Globus pallidus (tissue), 1 donor: ENCODE results near the gene PLAC9.
A peak's percentile ranks its signal among the peaks of the same experiment; 100 is the strongest.
"Not testable (repeated sequence)": the region's sequence is repeated elsewhere in the genome, so short reads cannot be mapped to it uniquely, and the experiment has no call there.

ENCODE experiments used
- DNase-seq: peaks from one replicate; pipeline ENCODE4 v3.0.0-alpha.2; 2015; ENCODE audit warnings: low spot score

PLAC9 gene, protein sequence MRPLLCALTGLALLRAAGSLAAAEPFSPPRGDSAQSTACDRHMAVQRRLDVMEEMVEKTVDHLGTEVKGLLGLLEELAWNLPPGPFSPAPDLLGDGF

DNA sequence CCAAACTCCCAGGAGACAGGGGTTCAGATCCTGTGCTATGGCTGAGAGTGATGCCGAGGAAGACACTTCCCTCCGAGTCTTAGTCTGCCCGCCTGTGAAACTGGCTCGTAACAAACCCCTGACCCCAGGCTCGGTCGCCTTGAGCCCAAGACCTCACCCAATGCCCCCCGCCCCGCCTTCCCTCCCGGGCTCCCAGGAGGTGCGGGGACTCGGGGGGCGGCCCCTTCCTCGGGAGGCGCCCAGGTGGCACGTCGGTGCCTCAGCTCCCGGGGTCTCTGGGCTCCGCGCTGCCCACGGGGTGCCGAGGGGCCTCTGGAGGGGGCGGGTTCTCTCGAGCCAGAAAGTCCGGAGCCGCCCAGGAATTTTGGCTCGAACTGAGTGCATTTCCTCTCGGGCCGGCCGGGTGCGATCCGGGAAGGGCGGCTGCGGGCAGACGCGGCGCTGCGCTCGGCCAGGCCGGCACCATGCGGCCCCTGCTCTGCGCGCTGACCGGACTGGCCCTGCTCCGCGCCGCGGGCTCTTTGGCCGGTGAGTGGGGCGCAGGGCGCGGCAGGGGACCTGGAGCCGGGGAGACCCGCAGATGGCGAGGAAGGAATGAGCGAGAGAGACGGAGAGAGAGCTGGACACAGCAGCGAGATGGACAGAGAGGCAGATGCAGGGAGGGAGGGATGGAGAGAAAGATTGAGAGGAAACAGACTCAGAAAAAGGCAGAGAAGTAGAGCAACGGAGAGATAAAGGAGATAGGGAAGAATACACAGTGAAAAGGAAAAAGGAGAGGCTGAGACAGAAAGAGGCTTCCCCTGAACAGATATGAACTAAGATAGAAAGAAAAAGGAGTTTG lies at the start of gene PLAC9:
PLAC9 (plus strand) TSS at position 432 of the 841 bp plus-strand sequence; CDS start at position 465, 33 bp downstream.
- DNase-seq, result no peak

DNA sequence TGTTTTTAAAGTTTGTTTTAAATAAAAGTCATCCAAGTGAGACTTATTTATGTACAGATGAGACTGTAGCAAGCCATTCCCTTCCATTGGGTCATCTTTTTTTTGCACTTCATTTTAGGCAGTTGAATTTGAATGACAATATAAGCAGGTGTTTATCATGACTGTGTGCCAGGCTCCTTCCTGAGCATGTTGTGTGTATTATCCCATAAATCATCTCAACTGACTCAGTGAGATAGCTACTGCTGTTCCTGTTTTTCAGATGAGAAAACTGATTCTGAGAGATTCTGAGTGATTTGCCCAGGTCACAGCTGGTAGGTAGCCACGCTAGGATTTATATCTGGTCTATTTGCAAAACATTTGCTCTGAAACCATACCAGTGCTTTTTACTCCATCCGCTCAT lies 42.4 kb upstream of the PLAC9 start:
- no peak for DNase-seq

DNA sequence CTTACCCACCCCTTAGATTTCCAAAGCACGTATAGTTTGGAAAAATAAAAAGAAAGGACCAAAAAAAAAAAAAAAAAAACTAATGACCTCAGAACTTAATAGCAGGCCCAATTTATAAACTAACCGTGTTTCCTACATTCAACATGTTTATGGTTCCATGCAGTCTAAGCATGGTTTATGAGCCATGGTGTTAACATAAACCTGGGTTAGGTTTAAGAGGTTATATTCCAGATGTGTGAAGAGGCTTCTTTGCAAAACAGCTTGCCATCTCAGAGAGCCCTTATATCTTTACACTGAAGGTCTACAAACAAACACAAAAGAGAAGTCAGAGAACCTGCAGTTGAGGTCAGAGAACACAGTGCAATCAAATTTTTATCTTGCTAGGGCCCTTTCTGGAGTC lies 38.3 kb upstream of the PLAC9 start:
- DNase-seq, result no peak

DNA sequence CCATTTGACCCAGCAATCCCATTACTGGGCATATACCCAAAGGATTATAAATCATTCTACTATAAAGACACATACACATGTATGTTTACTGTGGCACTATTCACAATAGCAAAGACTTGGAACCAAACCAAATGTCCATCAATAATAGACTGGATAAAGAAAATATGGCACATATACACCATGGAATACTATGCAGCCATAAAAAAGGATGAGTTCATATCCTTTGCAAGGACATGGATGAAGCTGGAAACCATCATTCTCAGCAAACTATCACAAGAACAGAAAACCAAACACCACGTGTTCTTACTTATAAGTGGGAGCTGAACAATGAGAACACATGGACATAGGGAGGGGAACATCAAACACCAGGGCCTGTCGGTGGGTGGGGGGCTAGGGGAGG lies 34.3 kb upstream of the PLAC9 start:
- DNase-seq, result not testable (repeated sequence)

DNA sequence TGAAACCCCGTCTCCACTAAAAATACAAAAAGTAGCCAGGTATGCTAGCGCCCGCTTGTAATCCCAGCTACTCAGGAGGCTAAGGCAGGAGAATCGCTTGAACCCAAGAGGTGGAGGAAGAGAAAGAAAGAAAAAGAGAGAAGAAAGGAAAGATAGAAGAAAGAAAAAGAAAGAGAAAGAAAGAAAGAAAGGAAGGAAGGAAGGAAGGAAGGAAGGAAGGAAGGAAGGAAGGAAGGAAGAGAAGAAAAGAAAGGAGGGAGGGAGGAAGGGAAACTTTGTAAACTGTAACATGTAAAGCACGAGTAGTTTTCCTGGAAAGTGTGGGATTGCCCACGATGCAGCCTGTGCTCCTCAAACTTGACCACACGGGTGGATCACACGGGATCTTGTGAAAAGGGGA lies 33.2 kb upstream of the PLAC9 start:
- not testable (repeated sequence) for DNase-seq

DNA sequence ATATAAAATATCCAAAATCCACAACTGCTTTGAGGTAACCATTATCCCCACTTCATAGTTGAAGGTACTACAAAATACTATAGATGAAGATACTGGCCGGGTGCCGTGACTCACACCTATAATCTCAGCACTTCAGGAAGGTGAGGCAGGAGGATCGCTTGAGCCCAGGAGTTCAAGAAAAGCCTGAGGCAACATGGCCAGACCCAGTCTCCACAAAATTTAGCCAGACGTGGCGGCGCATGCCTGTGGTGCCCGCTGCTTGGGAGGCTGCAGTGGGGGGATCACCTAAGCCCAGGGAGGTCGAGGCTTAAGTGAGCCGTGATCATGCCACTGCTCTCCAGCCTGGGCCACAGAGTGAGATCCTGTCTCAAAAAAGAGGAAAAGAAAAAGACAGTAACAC lies 32.4 kb upstream of the PLAC9 start:
- DNase-seq, result no peak

DNA sequence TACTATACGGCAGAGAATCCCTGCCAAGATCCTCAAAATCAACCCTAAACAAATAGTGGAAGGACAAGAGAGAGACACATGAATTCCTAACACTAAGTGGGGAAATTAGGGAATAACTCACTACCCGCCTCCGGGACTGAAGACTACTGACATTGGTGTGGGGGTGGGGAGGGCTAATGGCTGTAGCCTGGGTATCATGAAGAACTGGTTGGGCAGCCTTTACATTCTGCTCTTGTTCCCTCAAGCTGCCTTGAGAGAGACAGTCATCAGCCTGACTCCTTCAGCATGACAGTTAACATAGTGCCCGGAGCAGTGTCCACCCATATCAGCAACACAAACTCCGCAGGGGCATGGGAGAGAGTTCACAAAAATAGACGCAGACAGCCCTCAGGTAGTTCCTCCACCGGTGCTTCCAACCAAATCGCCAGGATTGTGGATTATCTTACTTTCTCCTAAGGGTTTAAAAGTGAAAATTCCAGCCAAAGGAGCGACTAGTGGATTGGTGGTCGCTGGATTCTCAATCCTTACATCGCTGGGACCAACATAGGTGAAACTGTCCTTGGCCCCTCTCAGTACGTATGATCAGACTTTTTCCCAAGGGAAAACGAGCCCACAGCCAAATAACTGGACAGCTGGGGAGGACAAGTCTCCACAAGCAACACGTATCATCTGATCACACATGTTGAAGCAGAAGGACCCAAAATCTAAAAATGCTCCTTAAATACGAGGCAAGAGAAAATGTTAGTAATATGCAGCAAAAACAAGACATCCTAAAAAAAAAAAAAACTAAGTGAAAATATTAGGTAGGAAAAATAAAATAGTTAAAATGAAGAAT lies 31.5 kb upstream of the PLAC9 start:
- no peak for DNase-seq

DNA sequence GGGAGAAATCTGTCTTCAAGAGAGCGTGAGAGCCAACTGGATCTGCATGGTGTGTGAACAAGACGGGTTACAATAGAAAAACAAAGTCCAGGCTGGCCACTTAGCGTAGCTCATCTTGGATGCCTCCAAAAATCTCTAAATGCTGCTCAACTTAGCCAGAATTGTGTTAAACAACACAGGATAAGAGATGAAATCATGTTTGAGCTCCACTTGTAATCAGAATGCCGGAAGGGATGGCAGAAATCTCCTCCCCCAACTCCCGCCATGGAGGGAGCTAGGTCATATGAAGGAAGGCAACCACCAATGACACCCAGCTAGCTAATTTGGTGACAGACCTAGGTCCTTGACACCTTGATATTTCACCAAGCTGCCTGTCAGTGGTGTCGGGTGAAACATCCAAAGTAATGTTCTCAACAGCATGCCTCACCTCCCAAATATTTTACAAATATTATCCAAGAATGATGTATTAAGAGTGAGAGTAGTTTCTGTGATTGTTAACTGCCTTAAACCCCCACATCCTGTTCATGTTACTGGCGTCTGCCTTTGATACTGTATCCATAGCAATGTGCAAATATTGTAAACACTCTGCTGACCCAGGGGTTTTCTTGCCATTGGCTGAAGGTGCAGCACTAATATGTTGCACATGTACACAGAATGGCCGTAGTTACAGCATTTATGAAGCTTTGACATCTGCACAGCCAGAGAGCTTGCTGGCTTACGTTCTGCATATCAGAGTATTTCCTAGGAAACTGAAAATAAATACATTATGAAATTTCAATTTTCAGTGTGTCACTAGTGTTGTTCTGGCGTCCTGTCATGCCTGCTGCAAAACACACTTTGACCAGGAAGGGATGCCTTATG lies 28.2 kb upstream of the PLAC9 start:
- DNase-seq, result no peak

DNA sequence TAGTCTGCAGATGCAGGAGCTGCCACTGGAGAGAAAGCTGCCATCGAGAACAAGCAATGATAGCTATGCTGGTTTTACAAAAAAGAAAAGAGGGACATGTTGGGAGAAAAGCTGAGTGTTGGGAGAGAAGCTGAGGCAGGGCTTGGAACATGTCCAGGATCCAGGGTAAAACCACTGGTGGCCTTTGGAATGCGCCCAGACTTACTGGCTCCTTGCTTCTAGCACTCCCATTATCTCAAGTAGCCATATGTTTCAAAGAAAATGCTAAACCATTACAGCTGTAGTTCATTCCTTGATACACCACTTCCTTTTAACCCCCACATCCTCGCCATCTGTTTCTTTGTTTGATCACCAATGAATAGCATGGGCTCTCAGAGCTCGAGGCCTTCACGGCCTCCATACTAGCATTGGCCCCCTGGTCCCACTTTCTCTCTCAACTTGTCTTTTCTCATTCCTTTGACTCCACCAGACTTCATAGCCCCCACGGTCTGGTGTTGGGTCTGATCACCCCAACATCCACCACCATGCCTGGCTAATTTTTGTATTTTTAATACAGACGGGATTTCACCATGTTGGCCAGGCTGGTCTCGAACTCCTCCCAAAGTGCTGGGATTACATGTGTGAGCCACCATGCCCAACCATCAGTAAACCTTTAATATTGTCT lies 23.8 kb upstream of the PLAC9 start:
- DNase-seq, result no peak

DNA sequence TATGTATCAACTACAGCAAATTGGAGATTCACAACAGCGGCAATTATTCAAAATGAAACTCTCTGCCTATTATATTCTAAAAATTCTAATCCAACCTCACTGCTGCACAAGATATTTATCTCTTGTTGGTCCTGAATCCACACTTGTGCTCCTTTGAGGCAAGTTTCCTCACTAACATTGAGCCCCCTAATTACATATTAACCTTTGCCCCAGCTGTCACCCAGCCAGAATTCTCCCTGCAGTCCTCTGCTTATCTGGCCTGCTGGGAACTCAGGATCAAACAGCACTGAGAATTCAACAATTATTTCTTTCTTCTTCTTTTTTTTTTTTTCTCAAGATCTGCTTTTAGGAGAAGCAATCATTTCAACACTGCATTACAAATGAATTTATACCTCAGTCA lies 21.5 kb upstream of the PLAC9 start:
- DNase-seq, result no peak

DNA sequence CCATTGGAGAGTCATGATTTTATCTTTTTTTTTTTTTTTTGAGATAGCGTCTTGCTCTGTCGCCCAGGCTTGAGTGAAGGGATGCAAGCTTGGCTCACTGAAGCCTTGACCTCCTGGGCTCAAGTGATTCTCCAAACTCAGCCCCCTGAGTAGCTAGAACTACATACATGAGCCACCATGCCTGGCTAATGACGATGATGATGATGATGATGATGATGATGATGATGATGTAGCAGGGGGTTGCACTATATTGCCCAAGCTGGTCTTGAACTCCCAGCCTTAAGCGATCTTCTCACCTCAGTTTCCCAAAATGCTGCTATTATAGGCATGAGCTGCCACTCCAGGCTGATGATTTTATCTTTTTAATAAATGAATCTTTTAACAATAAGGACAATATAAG lies 13.9 kb upstream of the PLAC9 start:
- no peak for DNase-seq

DNA sequence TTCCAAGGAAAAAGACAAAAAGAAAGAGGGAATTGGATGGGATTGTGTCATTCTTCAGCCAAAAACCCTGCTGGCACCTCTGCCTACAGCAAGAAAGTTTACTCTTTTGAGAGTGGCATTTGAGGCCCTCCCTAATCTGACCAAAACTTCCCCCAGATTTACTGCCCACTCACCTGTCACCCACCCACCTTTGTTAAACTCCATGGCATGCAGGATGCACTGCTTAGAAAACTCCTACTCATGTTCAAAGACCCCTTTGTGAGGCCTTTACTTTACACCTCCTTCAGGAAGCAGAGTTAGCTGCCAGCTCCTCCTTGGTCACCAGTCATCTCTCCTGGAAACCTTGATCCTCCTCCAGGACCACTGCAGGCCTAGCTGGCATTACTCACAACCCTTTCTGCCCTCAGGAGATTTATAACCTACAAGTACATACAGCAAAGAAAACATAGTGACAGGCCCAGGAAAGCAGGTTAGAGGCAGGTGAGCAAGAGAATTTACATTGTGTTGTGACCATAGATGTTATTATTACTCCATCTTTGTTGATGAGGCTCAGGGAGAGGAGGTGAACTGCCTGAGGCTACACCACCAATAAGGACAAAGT lies 10.3 kb upstream of the PLAC9 start:
- no peak for DNase-seq

DNA sequence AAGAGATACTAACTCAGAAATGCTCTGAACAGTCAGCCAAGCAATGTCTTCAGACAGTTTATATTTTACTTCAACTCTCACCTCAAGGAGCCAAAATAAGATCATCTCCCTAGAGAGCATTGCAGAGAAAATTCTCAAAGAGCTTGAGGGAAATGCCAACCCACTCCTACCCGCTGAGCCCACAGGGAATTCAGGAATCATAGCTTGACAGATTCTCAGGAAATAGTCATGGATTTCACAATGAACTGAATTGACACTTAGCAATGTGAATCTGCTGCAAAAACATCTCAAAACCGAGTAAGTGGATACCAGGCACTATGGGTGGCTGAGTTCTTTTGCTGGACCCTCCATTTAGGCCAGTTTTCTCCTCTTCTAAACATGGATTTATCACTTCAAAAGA lies 9.8 kb upstream of the PLAC9 start:
- no peak for DNase-seq

DNA sequence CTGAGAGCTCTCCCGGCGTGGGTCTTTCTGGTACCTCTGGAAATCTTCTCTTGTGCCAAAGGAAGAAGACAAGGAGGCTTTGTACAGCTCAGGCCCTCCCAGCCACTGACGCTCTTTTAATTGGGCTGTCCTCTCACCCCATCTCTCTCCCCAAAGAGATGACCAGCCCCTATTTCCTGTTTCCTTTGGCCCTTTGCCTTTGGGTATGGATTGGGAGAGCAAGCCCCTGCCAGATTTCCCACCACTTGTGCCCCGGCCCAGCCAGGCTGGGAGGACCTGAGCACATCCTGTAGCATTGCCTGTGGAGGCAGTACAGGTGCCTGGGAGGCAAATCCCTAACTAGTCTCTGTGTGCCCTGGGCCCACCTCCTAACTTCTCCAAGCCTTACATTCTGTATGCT lies 5.7 kb upstream of the PLAC9 start:
- DNase-seq, result no peak

DNA sequence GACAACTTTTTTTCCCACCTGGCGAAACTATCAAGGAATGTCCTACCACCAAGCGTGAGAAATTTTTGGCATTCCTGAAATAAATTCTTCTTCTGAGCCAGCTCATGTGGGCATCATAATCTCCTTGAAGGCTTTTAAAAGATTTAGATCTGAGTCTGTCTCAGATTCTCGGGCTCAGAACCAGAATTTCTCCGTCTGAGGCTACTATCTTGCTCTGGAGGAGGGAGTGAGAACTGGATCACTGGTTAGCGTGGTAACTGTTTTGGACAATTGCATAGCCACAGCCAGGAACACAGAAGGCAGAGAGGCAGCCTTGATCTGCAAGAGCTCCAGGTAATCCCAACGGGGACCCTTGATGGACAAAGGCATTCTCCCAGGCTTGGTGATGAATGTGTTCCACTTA lies 1.0 kb upstream of the PLAC9 start:
- DNase-seq, result no peak

DNA sequence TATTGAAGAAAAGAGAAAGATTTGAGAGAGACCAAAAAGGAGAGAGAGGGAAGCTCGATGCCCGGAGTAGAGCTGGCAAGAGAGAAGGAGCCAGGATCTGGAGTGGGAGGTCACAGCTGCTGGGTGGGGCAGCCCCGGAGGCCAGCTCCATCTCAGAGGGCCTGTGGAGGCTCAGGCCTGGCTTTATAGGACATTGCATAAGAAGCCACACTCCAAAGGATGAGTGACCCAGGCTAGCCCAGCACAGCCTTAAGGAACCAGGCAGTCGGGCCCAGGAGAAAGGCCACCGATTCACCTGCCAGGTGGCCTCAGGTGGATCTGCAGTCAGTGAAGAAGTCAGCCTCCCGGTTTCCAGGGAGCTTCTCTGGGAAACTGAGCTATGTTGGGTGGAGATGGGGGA lies 676 bp downstream of the PLAC9 start:
- no peak for DNase-seq

DNA sequence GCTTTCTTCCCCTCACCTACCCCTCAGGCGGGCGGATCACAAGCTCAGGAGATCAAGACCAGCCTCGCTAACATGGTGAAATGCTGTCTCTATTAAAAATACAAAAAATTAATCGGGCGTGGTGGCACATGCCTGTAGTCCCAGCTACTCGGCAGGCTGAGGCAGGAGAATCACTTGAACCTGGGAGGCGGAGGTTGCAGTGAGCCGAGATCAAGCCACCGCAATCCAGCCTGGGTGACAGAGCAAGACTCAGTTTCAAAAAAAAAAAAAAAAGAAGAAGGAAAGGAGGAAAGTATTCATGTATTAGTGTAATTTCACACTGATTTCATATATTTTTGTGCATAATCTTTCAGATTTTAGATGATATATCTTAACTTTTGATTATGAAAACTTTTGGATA lies 1.2 kb downstream of the PLAC9 start:
- not testable (repeated sequence) for DNase-seq

DNA sequence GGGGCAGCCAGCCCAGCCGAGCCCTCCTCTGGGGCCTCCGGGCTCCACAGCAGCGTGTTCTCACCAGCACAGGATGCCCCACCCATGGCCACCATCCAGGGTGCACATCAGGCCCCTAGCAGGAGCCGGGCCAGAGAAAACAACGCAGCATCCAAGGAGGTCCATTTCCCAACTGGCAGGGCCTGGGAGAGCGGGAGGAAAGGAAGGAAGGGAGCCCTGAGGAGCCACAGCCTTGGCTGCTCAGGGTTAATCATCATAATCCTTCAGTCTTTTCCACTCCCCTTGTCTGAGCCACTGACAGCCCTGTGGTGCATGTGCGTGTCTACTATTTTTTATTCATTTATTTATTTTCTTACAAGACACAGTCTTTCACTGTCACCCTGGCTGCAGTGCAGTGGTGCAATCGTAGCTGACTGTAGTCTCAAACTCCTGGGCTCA lies 3.6 kb downstream of the PLAC9 start:
- no peak for DNase-seq

DNA sequence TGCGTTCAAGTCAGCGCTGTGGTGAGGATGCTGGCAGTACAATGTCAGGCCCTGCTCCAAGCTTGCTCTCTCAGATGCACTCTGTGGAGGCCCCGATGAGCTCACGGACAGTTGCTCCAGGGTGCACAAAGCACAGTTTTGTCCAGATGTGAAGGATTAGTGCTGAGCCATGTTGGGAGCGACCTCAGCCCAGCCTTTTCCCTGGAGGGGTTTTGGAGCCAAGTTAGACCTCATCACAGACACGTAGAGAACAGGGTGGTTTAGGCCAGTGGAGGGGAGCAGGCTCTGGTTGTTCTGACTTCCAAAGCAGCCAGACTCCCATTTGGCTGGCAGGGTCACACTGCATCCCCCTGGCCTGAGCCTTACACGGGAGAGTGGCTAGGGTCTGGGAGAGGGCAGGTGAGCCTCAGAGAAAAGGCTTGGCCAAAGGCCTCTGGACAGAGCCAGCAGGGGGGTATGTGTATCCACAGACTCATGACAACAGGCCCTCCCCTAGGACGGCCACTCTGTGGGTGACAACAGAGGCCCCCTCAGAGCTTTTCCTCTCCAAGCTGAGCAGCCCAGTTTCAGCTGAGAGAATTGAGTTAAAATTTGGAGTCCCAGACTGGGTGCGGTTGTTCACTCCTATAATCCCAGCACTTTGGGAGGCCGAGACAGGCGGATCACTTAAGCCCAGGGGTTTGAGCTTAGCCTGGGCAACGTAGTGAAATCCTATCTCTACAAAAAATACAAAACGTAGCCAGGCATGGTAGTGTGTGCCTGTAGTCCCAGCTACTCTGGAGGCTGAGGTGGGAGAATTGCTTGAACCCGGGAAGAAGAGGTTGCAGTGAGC lies 4.7 kb downstream of the PLAC9 start:
- peak; percentile 24 for DNase-seq

DNA sequence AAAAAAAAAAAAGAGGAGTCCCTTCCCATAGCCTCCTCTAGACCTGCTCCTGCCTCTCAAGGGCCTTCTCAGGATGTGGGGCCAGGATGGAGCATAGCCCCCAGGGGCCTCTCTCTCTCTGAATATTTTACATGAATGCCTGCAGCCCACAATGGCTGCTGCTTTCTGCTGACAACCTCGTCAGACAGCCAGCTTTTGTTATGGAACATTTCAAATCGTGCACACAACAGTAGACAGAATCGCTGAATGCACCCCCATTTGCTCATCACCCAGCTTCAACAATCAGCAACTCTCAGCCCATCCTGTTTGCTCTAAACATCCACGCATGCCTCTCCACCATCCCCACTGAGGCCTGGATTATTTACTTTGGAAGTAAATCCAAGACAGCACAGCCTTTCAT lies 5.4 kb downstream of the PLAC9 start:
- DNase-seq, result no peak
